ENCODE results near the gene TEX13D.

The TEX13D gene

DNA sequence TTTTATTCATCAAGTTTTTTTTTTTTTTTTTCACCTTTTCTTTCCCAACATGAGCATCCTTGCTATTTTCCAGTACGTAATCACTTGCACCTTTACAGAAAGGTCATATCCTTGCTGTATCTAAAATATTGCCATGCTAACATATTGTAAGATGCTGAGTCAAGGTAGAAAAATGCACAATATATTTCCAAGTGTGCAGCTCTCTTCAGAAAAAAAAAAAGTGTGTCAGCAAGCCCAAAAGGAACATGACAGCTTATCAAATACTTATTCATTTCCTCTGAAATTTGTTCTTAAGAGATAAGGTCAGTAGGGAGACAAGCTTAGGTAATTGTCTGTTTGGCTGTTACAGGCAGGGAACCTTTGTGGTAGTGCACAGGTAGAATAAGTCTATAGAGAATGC, 40.9 kb downstream of the TEX13D start:
- no peak for DNase-seq (ENCODE audit: low read depth)
- H3K4me3 ChIP-seq (ENCODE audit: low read depth, low read length), result no peak overlapping the region
- TF ChIP-seq, protein P1, sequence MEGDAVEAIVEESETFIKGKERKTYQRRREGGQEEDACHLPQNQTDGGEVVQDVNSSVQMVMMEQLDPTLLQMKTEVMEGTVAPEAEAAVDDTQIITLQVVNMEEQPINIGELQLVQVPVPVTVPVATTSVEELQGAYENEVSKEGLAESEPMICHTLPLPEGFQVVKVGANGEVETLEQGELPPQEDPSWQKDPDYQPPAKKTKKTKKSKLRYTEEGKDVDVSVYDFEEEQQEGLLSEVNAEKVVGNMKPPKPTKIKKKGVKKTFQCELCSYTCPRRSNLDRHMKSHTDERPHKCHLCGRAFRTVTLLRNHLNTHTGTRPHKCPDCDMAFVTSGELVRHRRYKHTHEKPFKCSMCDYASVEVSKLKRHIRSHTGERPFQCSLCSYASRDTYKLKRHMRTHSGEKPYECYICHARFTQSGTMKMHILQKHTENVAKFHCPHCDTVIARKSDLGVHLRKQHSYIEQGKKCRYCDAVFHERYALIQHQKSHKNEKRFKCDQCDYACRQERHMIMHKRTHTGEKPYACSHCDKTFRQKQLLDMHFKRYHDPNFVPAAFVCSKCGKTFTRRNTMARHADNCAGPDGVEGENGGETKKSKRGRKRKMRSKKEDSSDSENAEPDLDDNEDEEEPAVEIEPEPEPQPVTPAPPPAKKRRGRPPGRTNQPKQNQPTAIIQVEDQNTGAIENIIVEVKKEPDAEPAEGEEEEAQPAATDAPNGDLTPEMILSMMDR (IDR thresholded peaks at IDR 0.05; ENCODE audit: insufficient read depth, low read depth, low read length, missing control alignments), result no peak

DNA sequence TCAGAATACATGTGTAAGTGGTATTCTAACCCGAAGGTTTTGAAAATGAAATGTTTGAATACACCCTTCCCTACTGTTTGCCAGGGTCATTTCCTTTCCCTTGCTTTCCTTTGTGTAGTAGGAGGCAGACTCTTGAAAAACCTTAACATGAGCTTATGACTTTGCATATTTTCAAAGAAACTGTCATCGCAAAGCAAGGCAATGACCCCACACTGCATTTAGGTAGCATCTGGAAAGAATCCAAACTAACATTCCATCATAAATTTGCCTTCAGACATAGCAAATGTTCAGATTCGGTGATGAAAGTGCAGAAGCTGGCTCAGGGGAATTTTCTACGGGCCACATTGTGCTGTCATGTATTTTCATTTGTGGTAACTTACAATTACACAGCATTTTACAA, 46.2 kb downstream of the TEX13D start:
- TF ChIP-seq, protein P1 (IDR thresholded peaks at IDR 0.05; ENCODE audit: insufficient read depth, low read depth, low read length, missing control alignments), result no peak

DNA sequence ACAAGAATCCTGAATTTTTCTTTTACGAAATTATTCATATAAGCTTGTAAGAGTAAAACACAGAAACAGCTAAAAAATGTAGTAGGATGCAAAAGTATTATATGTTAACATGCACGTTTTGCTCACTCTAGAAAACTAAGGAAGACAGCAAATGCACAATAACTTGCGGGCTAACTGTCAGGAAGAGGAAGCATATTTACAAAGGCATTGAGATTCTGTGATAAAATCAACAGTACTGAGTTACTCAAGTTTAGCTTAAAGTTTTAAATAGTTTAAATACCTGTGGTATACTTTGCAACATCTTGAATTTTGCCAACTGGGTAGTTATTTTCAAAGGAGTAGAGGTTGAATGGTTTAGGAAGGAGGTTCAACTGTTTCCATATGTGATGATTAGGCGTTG, 50.9 kb downstream of the TEX13D start:
- no peak overlapping the region for H3K4me3 ChIP-seq (ENCODE audit: low read depth, low read length)
- TF ChIP-seq, protein P1 (IDR thresholded peaks at IDR 0.05; ENCODE audit: insufficient read depth, low read depth, low read length, missing control alignments), result no peak
- no peak for DNase-seq (ENCODE audit: low read depth)

More for the DNA sequence above, 46.2 kb downstream of the TEX13D start:
- DNase-seq (ENCODE audit: low read depth), result no peak
- H3K4me3 ChIP-seq (ENCODE audit: low read depth, low read length), result no peak overlapping the region

DNA sequence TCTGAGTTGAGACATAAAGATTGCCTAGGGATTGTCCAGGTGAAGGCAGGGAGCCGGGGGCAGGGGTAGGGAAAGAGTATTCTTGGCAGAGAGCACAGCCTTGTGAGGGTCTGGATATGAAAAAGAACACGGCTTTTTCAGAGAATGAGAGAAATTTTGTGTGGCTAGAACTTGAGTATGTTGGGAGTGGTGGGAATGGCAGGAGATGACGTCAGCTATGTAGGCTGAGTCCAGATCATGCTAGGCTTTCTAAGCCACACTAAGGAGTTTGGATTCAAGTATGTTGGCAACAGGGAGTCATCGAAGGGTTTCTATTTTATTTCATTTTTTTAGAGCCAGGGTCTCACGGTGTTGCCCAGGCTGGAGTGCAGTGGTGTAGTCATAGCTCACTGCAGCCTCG, 53.9 kb downstream of the TEX13D start:
- no peak for DNase-seq (ENCODE audit: low read depth)
- TF ChIP-seq, protein P1 (IDR thresholded peaks at IDR 0.05; ENCODE audit: insufficient read depth, low read depth, low read length, missing control alignments), result no peak
- no peak overlapping the region for H3K4me3 ChIP-seq (ENCODE audit: low read depth, low read length)
